HepG2 (cell line): ENCODE data around the gene TAF8. TPM values are rescaled to one million over a fixed set of nuclear protein-coding genes. Genes with fewer than 3 reads are reported as not detected.

Experiments
- ATAC-seq: fragments of 200-7000 bp; cut with Tn5 transposase; 3 replicates; pipeline ENCODE4 v1.9.1; 2020; ENCODE audit warnings: mild to moderate bottlenecking, moderate library complexity
- BruUV-seq: library from RNA; stranded (reverse); fragments of 400-500 nt; replicated peaks from 2 replicates; lab custom pipeline; 2021; lab: Mats Ljungman, UMichigan
- CTCF ChIA-PET: fragments of 300-600 bp; formaldehyde crosslinking; extraction: SDS; loops from one replicate; lab custom pipeline; 2021; ENCODE audit warnings: low total read pairs, inconsistent platforms, low intra/inter-chr PET ratio; lab: Yijun Ruan, JAX
- POLR2A ChIA-PET: fragments of 350-600 bp; sonication (Branson Sonifier 250); formaldehyde crosslinking; loops from one replicate; lab custom pipeline; 2020; ENCODE audit warnings: antibody characterized with exemption, inconsistent platforms; lab: Yijun Ruan, JAX
- DNase-seq: peaks from one replicate; pipeline ENCODE4 v3.0.0-alpha.2; 2015; ENCODE audit warnings: low spot score
- FAIRE-seq: peaks from 3 replicates; lab custom pipeline; 2011; peaks lifted over from hg19 to GRCh38; lab: Jason Lieb, UNC
- H2AFZ ChIP-seq: one replicate; pipeline ENCODE4 v1.6.1; 2011; ENCODE audit warnings: low read length, inconsistent platforms
- H3K27ac ChIP-seq: fragments of 300-600 bp; 3 replicates; pipeline ENCODE4 v1.8.0; 2011; ENCODE audit warnings: mixed run types, mild to moderate bottlenecking, mixed read lengths, low read length, inconsistent platforms; ENCODE audit not compliant: insufficient read depth; ENCODE audit errors: extremely low read length
- H3K27me3 ChIP-seq, 2 experiments: fragments of 200-600 bp in 1 of 2; 2 replicates in 1 of 2; 3 replicates in 1 of 2; pipeline versions ENCODE4 v1.6.0 to v1.8.0; 2011; ENCODE audit warnings: low read length in 2 of 2, mild to moderate bottlenecking in 2 of 2, moderate library complexity in 2 of 2, inconsistent platforms in 1 of 2; ENCODE audit not compliant: insufficient read depth in 2 of 2, control insufficient read depth in 1 of 2
- H3K36me3 ChIP-seq, 2 experiments: fragments of 200-600 bp in 1 of 2; replicated peaks in 1 of 2; 2 replicates in 1 of 2; 3 replicates in 1 of 2; pipeline versions ENCODE4 v1.5.1 to v1.8.0; 2011; ENCODE audit warnings: low read length in 2 of 2, inconsistent platforms in 1 of 2; ENCODE audit not compliant: insufficient read depth in 2 of 2, control insufficient read depth in 1 of 2
- H3K4me1 ChIP-seq: 2 replicates; pipeline ENCODE4 v1.5.1; 2012; ENCODE audit warnings: low read length, inconsistent platforms; ENCODE audit not compliant: insufficient read depth
- H3K4me2 ChIP-seq: 2 replicates; pipeline ENCODE4 v1.6.0; 2011; ENCODE audit warnings: low read depth, low read length, inconsistent platforms
- H3K4me3 ChIP-seq, 3 experiments: fragments of 200-600 bp in 1 of 3; sonication (generic), shearing (Covaris generic) in 1 of 3; replicated peaks in 1 of 3; 2 replicates each; pipeline ENCODE4 v1.5.1; 2011 to 2016; ENCODE audit warnings: low read length in 3 of 3, inconsistent platforms in 2 of 3, low read depth in 2 of 3, mild to moderate bottlenecking in 2 of 3, control low read depth in 1 of 3, mixed read lengths in 1 of 3; ENCODE audit not compliant: insufficient read depth in 1 of 3
- H3K79me2 ChIP-seq: one replicate; pipeline ENCODE4 v1.6.1; 2011; ENCODE audit warnings: low read length, inconsistent platforms; ENCODE audit not compliant: insufficient read depth
- H3K9ac ChIP-seq: 2 replicates; pipeline ENCODE4 v1.6.0; 2011; ENCODE audit warnings: mild to moderate bottlenecking, low read depth, low read length, inconsistent platforms; ENCODE audit not compliant: insufficient read depth
- H3K9me3 ChIP-seq: 2 replicates; pipeline ENCODE4 v1.5.1; 2012; ENCODE audit warnings: mild to moderate bottlenecking, low read length
- H4K20me1 ChIP-seq: 2 replicates; pipeline ENCODE4 v1.6.0; 2011; ENCODE audit warnings: inconsistent platforms, mild to moderate bottlenecking, low read length, moderate library complexity; ENCODE audit not compliant: insufficient read depth
- BRF2 ChIP-seq: sonication (generic); formaldehyde crosslinking; IDR thresholded peaks from 2 replicates; pipeline ENCODE4 v1.8.1; 2022; ENCODE audit warnings: mild to moderate bottlenecking, missing genetic modification reagents
- CENPX ChIP-seq: sonication (generic); formaldehyde crosslinking; IDR thresholded peaks from 2 replicates; pipeline ENCODE4 v1.9.0; 2021; ENCODE audit warnings: mild to moderate bottlenecking, missing genetic modification reagents, moderate library complexity
- HMGA1 ChIP-seq: sonication (generic); formaldehyde crosslinking; conservative IDR thresholded peaks from 2 replicates; pipeline ENCODE4 v1.4.0; 2020; ENCODE audit warnings: missing genetic modification reagents
- MXD3 ChIP-seq: IDR thresholded peaks from 2 replicates; pipeline ENCODE4 v1.6.1; 2016; ENCODE audit warnings: mild to moderate bottlenecking, missing biosample characterization, missing genetic modification reagents
- POLR2AphosphoS2 ChIP-seq: IDR thresholded peaks from 2 replicates; pipeline ENCODE4 v1.6.1; 2011; ENCODE audit warnings: low read depth, low read length, improper control_type of control experiment
- RCOR2 ChIP-seq: IDR thresholded peaks from 2 replicates; pipeline ENCODE4 v1.6.1; 2016; ENCODE audit warnings: missing biosample characterization, missing genetic modification reagents
- SALL2 ChIP-seq: sonication (generic); formaldehyde crosslinking; IDR thresholded peaks from 2 replicates; pipeline ENCODE4 v1.8.1; 2023; ENCODE audit warnings: mild to moderate bottlenecking, missing genetic modification reagents, inconsistent platforms
- SATB2 ChIP-seq: sonication (generic); formaldehyde crosslinking; IDR thresholded peaks from 2 replicates; pipeline ENCODE4 v1.5.0; 2020; ENCODE audit warnings: missing genetic modification reagents
- SOX5 ChIP-seq: IDR thresholded peaks from 2 replicates; pipeline ENCODE4 v1.6.1; 2016; ENCODE audit warnings: borderline replicate concordance
- TAF1 ChIP-seq: sonication (generic); formaldehyde crosslinking; IDR thresholded peaks from 2 replicates; pipeline ENCODE4 v1.4.0; 2020; ENCODE audit warnings: missing genetic modification reagents
- ZNF337 ChIP-seq: sonication (generic); formaldehyde crosslinking; IDR thresholded peaks from 2 replicates; pipeline ENCODE4 v1.5.1; 2020; ENCODE audit warnings: missing genetic modification reagents, low read depth, mild to moderate bottlenecking, borderline replicate concordance
- ZNF616 ChIP-seq: sonication (generic); formaldehyde crosslinking; IDR thresholded peaks from 2 replicates; pipeline ENCODE4 v1.5.0; 2020; ENCODE audit warnings: low read depth, mild to moderate bottlenecking, missing genetic modification reagents
- WGBS: methylation state at CpG from one replicate; pipeline ENCODE4 v1.1.6; 2017; ENCODE audit warnings: low lambda C conversion rate; 5-methylcytosine and 5-hydroxymethylcytosine counted together
- in situ Hi-C: cut with HindIII; loops from 2 replicates; pipeline ENCODE4 v1.10.0; 2017; ENCODE audit warnings: low pct_unique_long_range_greater_than_20kb; ENCODE audit not compliant: extremely low pct_ligation_motif_present
- intact Hi-C: fragments of 100-400 bp; cut with micrococcal nuclease; formaldehyde crosslinking; loops from one replicate; pipeline ENCODE4 v1.10.0; 2022; ENCODE audit not compliant: unreplicated experiment
- polyA plus RNA-seq, 8 experiments: library from polyadenylated mRNA; depleted of rRNA in 3 of 8; stranded (reverse) in 7 of 8; unstranded in 1 of 8; fragments of >200 nt; fragmentation: Illumina TruSeq in 4 of 8; extraction: Trizol in 4 of 8; gene quantifications; 2 replicates each; pipeline versions ENCODE4 v1.2.1 to v1.2.3, GENCODE V29; 2011 to 2016; ENCODE audit warnings: low read depth in 4 of 8, missing spikeins in 1 of 8, mixed read lengths in 1 of 8; ENCODE audit not compliant: insufficient read depth in 1 of 8
- total RNA-seq, 5 experiments: library from RNA; depleted of rRNA; stranded (reverse); fragments of >200 nt; fragmentation: Illumina TruSeq; extraction: Trizol; gene quantifications; 2 replicates each; pipeline ENCODE4 v1.2.3, GENCODE V29; 2016; ENCODE audit warnings: low read depth in 1 of 5

Gene TAF8
- total and polyA plus RNA-seq, 2 of the 13 experiments (the other 11 are each of a cell fraction or from before 2014, with no cell fraction given), result 25.2 to 25.8 TPM

- peaks cover 66% of the 10 kb centered on the region for H3K4me1 ChIP-seq
- POLR2A ChIA-PET, result interaction anchor here (0.8 kb wide), 1 partner anchor 40 kb away, joined by 3 read pairs; no protein-coding TSS in a partner anchor
- intact Hi-C loops (loop anchor here (2.0 kb wide), 1 partner anchor 39 kb away; no protein-coding TSS in a partner anchor), in situ Hi-C loops (no loop called here)
- H3K79me2 ChIP-seq, result no peaks in the 10 kb centered on the region
- H4K20me1 ChIP-seq, result no peaks in the 10 kb centered on the region
- no peak for TF ChIP-seq BRF2 (CRISPR knock-in tag)
- TF ChIP-seq HMGA1 (CRISPR knock-in tag), result no peak
- no peak for TF ChIP-seq SOX5 (CRISPR knock-in tag)
- no peak for TF ChIP-seq SATB2
- no peak for TF ChIP-seq ZNF337 (CRISPR knock-in tag)
- no peak for TF ChIP-seq MXD3 (CRISPR knock-in tag)
- TF ChIP-seq RCOR2 (CRISPR knock-in tag), result no peak
- TF ChIP-seq CENPX (CRISPR knock-in tag), result no peak
- no peak for TF ChIP-seq SALL2 (CRISPR knock-in tag)
- TF ChIP-seq TAF1, result no peak
- TF ChIP-seq ZNF616 (CRISPR knock-in tag), result no peak
- no peak for TF ChIP-seq POLR2AphosphoS2
- H3K27ac ChIP-seq, result no peak overlapping the region
- DNase-seq, result no peak
- CTCF ChIA-PET, result interaction anchor here (2.5 kb wide), 1 partner anchor 31 kb away, joined by 13 read pairs; no protein-coding TSS in a partner anchor
- FAIRE-seq, result no peak
- WGBS, result 82% methylated on average over 2 of the region's 2 CpGs
- no peak for ATAC-seq
- no peaks in the 10 kb centered on the region for H3K27me3 ChIP-seq
- H3K9me3 ChIP-seq, result no peaks in the 10 kb centered on the region
- H2AFZ ChIP-seq, result no peak overlapping the region
- no peak overlapping the region for H3K4me3 ChIP-seq
- BruUV-seq, result no TSS peak
- H3K9ac ChIP-seq, result no peak overlapping the region
- no peak overlapping the region for H3K4me2 ChIP-seq
- no peaks in the 10 kb centered on the region for H3K36me3 ChIP-seq
Measured at GRCh38 chr6:42135722-42136121, 85.4 kb downstream of the TAF8 start.
